CD4-positive, alpha-beta T cell treated with Interleukin-2 at 100 ng/mL for 4 hours (primary cell): ENCODE measurements around the gene DAZAP1.

ENCODE experiments used
- DNase-seq: peaks from one replicate; pipeline ENCODE4 v3.0.0-alpha.2; 2020; ENCODE audit warnings: low spot score

DAZAP1 gene

DNA sequence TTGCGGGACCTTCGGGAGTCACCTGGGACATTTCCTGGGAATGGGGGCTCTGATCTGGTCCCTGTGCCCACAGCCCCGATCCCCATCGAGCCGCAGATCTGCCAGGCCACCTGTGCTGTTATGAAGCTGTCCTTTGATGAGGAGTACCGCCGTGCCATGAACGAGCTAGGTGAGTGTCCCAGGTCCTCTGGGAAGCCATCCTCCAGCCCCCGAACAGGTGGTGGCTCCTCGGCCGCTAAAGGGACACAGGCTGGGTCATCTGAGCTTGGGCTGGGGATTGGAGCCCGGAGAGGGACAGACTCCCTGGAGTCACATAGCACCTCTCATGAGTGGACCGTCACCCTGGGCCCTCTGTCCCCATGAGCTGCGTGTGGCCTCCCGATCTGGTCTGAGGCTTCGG is 50.5 kb downstream of the DAZAP1 start:
- no peak for DNase-seq

DNA sequence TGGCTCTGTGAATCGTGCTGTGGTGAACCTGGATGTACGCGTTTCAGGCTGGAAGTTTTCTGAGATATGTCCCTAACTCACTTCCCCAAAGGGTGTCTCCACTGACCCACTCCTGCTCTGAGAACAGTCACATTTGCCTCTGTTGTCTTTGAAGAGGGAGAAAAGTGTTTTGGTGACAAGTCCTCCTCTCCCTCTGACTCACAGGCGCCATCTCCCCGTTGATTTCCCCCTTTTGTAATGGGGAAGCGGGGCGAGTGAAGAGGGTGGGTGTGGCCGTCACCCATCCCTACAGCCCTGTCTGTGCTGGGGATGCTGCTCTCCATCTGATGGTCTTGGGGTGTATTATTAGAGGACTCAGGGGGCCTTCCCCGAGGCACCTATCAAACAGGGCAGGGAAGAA is 52.1 kb downstream of the DAZAP1 start:
- no peak for DNase-seq

DNA sequence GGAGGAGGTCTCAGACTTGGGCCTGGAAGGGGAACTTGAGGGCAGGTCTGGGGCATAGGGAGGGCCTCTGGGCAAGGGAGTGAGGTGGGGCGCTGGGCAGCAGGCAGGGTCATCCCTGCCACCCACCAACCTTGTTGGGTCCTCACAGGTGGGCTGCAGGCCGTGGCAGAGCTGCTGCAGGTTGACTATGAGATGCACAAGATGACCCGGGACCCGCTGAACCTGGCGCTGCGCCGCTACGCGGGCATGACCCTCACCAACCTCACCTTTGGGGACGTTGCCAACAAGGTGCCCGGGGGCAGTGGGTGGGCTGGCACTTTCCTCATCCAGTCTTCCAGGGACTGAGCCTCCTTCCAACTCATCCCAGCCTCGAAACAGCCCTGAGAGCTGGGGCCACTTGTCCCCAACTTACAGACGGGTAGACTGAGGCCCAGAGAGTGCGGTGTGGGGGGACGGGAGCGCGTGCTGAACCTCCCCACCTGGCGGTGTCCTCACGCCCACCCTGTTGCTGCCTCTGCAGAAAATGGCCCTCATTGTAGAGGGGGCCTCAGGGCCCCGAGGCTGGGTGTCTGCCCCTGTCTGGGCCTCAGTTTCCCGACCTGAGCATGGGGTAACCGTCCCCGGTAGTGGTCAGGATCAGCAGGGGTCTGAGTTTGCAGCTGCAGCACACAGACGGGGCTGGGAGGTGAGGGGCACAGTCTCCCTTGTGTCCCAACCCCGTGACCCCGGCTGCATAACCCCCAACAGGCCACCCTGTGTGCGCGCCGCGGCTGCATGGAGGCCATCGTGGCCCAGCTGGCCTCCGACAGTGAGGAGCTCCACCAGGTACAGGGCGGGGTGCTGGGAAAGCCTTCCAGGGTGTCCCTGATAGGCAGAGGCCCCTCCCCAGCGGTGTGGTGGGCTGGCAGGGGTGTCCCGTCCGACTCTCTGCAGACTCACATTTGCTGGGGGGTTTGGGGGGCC is 52.9 kb downstream of the DAZAP1 start:
- no peak for DNase-seq

DNA sequence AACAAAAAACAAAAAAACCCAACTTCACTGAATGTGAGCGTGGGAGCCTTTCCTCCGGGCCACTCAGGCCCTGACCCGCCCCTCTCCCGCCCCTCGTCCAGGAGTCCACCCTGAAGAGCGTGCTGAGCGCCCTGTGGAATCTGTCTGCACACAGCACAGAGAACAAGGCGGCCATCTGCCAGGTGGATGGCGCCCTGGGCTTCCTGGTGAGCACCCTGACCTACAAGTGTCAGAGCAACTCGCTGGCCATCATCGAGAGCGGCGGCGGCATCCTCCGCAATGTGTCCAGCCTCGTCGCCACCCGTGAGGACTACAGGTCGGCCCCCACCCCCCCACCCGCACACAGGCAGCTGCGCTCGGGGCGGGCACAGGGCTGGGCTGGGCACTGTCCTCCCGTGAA is 54.5 kb downstream of the DAZAP1 start:
- DNase-seq, result no peak

DNA sequence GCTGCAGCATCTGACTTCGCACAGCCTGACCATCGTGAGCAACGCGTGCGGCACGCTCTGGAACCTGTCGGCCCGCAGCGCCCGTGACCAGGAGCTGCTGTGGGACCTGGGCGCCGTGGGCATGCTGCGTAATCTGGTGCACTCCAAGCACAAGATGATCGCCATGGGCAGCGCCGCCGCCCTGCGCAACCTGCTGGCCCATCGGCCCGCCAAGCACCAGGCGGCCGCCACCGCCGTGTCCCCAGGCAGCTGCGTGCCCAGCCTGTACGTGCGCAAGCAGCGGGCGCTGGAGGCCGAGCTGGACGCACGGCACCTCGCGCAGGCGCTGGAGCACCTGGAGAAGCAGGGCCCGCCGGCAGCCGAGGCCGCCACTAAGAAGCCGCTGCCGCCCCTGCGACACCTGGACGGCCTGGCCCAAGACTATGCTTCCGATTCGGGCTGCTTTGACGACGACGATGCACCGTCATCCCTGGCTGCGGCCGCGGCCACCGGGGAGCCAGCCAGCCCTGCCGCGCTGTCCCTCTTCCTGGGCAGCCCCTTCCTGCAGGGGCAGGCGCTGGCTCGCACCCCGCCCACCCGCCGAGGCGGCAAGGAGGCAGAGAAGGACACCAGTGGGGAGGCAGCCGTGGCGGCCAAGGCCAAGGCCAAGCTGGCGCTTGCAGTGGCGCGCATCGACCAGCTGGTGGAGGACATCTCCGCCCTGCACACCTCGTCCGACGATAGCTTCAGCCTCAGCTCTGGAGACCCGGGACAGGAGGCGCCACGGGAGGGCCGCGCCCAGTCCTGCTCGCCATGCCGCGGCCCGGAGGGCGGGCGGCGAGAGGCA is 58.0 kb downstream of the DAZAP1 start:
- DNase-seq, result no peak

DNA sequence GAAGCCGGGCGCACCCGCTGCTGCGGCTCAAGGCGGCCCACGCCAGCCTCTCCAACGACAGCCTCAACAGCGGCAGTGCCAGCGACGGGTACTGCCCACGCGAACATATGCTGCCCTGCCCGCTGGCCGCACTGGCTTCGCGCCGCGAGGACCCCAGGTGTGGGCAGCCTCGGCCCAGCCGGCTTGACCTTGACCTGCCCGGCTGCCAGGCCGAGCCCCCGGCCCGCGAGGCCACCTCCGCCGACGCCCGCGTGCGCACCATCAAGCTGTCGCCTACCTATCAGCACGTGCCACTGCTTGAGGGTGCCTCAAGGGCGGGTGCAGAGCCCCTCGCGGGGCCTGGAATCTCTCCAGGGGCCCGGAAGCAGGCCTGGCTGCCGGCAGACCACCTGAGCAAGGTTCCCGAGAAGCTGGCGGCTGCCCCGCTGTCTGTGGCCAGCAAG is 58.7 kb downstream of the DAZAP1 start:
- no peak for DNase-seq

DNA sequence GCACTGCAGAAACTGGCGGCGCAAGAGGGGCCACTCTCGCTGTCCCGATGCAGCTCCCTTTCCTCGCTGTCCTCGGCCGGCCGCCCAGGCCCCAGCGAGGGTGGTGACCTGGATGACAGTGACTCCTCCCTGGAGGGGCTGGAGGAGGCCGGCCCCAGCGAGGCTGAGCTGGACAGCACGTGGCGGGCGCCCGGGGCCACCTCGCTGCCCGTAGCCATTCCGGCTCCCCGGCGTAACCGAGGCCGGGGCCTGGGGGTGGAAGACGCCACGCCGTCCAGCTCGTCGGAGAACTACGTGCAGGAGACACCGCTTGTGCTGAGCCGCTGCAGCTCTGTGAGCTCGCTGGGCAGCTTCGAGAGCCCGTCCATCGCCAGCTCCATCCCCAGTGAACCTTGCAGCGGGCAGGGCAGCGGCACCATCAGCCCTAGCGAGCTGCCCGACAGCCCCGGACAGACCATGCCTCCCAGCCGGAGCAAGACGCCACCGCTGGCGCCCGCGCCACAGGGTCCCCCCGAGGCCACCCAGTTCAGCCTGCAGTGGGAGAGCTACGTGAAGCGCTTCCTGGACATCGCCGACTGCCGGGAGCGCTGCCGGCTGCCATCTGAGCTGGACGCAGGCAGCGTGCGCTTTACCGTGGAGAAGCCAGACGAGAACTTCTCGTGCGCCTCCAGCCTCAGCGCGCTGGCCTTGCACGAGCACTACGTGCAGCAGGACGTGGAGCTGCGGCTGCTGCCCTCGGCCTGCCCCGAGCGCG is 59.3 kb downstream of the DAZAP1 start:
- no peak for DNase-seq

DNA sequence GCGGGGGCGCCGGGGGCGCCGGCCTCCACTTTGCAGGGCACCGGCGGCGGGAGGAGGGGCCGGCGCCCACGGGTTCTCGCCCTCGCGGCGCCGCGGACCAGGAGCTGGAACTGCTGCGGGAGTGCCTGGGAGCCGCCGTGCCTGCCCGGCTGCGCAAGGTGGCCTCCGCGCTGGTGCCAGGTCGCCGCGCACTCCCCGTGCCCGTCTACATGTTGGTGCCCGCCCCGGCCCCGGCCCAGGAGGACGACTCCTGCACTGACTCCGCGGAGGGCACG is 59.8 kb downstream of the DAZAP1 start:
- DNase-seq, result no peak

DNA sequence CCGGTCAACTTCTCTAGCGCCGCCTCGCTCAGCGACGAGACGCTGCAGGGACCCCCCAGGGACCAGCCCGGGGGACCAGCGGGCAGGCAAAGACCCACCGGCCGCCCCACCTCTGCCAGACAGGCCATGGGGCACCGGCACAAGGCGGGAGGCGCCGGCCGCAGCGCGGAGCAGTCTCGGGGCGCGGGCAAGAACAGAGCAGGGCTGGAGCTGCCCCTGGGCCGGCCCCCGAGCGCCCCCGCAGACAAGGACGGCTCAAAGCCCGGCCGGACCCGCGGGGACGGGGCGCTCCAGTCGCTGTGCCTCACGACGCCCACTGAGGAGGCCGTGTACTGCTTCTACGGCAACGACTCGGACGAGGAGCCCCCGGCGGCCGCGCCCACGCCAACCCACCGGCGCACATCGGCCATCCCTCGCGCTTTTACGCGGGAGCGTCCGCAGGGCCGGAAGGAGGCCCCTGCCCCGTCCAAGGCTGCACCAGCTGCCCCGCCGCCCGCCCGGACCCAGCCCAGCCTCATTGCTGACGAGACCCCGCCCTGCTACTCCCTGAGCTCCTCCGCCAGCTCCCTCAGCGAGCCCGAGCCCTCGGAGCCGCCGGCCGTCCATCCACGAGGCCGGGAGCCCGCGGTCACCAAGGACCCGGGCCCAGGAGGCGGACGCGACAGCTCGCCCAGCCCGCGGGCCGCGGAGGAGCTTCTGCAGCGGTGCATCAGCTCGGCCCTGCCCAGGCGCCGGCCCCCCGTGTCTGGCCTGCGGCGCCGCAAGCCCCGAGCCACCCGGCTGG is 60.3 kb downstream of the DAZAP1 start:
- no peak for DNase-seq

DNA sequence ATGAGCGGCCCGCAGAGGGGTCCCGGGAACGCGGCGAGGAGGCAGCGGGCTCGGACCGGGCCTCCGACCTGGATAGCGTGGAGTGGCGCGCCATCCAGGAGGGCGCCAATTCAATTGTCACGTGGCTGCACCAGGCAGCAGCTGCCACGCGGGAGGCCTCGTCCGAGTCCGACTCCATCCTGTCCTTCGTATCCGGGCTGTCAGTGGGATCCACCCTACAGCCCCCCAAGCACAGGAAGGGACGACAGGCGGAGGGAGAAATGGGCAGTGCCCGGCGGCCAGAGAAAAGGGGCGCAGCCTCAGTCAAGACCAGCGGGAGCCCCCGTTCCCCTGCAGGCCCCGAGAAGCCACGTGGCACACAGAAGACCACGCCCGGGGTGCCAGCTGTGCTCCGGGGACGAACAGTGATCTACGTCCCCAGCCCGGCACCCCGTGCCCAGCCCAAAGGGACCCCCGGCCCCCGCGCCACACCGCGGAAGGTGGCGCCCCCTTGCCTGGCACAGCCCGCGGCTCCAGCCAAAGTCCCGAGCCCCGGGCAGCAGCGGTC is 61.0 kb downstream of the DAZAP1 start:
- no peak for DNase-seq

DNA sequence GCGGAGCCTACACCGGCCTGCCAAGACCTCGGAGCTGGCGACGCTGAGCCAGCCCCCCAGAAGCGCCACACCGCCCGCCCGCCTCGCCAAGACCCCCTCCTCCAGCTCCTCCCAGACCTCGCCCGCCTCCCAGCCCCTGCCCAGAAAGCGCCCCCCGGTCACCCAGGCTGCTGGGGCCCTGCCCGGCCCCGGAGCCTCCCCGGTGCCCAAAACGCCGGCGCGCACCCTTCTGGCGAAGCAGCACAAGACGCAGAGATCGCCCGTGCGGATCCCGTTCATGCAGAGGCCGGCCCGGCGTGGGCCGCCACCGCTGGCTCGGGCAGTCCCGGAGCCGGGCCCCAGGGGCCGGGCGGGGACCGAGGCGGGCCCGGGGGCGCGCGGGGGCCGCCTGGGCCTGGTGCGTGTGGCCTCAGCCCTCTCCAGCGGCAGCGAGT is 61.5 kb downstream of the DAZAP1 start:
- DNase-seq, result no peak

DNA sequence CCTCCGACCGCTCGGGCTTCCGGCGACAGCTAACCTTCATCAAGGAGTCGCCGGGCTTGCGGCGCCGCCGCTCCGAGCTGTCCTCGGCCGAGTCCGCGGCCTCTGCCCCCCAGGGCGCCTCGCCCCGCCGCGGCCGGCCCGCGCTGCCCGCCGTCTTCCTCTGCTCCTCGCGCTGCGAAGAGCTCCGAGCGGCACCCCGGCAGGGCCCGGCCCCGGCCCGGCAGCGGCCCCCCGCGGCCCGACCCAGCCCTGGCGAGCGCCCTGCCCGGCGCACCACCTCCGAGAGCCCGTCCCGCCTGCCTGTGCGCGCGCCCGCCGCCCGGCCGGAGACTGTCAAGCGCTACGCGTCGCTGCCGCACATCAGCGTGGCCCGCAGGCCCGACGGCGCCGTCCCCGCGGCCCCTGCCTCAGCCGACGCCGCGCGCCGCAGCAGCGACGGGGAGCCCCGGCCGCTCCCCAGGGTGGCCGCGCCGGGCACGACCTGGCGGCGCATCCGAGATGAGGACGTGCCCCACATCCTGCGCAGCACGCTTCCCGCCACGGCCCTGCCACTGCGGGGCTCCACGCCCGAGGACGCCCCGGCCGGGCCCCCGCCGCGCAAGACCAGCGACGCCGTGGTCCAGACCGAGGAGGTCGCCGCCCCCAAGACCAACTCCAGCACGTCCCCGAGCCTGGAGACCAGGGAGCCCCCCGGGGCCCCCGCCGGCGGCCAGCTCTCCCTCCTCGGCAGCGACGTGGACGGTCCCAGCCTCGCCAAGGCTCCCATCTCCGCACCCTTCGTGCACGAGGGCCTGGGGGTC is 62.1 kb downstream of the DAZAP1 start:
- DNase-seq, result no peak

DNA sequence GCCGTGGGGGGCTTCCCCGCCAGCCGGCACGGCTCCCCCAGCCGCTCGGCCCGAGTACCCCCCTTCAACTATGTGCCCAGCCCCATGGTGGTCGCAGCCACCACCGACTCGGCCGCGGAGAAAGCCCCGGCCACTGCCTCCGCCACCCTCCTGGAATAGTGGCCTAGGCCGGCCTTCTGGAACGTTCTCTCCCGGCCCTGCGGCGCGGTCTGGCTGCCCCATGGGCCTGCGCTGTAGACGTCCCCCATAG is 62.6 kb downstream of the DAZAP1 start:
- no peak for DNase-seq

DNA sequence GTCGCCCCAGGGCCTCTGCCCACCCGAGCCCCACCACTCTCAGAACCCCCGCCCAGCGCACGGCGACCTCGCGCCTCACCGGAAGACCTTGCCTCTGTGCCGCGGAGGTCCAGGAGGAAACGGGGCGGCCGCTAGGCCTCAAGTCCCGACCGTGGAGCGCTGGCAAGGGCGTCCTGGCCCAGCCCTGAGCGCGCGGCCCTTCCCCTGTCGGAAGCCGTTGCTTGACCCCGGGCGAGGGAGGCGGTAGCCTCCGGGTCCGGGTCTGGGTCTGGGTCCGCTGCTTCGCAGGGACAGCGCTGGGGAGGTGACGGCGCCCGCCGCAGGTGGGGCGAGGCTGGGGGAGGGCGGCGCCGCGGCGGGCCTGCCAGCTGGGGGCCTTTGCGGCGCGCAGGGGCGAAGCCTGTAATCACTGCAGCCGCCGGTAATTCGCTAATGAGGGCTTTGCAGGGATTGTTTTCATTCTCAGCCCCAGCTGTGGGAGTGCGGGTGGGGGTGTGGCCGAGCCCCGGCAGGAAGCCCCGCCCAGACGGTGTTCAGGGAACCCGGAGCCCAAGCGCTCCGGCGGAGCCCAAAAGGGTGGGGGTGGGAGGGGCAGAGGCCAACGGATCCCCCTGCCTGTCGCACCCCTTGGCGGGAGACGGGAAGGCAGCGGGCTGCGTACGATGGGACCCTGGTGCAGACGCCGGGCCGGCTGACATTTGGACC is 63.1 kb downstream of the DAZAP1 start:
- peak; percentile 74 for DNase-seq

DNA sequence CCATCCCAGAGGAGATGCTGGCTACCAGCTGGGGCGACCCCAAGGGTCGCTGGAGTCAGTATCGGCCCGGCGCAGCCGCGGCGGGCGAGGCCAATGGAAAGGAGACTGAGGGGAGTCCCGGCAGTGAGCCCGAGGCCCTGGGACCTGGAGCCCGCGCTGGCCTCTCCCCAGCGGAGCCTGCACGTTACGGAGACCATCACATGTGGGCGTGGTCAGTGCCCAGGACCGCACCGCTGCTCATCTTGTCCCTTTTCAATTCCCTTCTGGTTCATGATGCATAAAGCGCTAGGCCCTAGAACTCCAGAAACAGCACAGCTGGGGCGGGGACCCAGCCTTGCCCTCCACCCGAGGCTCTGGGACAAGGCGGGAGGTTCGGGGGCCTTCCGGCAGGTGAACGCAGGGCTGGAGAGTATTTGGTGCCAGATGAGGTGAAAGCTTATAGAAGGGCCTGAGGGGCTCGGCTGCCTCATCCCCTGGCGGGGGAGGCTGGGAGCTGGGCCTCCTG is 63.7 kb downstream of the DAZAP1 start:
- no peak for DNase-seq

DNA sequence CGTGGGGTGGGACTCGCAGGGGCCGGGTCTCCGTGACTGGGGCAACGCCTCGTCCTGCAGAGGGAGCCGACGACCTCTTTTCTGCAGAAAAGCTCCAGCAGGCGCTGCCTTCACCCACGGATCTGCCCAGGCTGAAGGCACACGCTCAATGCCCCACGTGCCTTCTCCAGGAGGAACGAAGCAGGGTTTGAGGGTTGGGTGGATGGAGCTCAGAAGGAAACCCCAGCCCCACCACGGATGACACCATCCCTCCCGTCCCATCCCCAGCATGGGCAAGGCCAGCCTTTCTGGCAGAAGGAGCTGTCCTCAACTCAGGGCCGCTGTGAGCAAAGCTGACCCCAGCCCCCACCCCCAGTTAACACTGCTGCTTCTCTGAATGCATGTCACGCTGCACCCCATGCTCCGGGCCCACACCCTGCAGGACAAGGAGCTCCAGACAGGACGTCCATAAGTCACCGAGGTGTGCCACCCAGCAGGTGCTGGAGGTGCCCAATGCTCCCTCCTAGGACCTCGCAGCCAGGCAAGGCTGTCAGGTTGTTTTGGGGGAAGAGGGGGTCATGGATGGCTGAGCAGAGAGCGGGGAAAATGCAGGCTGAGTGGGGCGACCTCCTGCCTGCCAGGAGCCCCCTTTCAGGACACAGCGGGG is 64.3 kb downstream of the DAZAP1 start:
- no peak for DNase-seq

DNA sequence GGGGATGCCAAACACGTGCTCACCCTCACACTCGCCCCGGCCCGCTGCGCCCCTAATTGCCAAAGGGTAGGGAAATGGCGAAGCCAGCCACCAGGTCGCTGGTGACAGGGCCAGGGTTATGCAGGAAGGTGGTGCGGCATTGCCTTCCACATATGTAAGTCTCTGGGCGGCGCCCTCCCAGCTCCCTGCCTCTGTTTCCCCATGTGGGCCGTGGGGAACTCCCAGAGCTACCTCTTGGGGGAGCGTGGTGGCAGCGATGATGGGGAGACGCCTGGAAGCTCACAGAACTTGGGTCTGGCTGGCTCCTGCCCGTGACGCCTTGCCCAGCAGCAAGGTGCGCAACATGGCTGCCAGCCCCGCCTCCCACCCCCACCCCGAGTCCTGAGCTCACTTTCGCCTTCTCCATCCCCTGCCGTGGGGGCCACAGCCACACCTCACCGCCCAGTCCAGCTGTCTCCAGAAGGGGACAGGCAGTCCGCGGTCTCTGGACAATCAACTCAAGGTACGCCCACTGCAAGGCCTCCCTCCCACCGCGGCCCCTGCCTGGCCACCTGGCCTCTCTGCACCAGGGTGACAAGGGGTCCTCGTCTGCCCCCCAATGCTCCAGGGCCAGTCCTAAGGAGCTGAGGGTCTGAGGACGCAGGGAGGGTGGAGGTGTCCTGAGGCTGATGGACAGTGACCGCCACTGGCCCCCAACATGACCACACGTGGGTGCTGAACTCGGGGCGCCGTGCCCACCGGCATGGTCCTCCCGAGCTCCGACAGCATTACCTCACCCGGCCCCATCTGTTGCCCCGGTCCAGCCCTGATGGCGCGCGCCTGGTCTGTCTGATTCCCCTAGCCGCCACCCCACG is 65.1 kb downstream of the DAZAP1 start:
- no peak for DNase-seq

DNA sequence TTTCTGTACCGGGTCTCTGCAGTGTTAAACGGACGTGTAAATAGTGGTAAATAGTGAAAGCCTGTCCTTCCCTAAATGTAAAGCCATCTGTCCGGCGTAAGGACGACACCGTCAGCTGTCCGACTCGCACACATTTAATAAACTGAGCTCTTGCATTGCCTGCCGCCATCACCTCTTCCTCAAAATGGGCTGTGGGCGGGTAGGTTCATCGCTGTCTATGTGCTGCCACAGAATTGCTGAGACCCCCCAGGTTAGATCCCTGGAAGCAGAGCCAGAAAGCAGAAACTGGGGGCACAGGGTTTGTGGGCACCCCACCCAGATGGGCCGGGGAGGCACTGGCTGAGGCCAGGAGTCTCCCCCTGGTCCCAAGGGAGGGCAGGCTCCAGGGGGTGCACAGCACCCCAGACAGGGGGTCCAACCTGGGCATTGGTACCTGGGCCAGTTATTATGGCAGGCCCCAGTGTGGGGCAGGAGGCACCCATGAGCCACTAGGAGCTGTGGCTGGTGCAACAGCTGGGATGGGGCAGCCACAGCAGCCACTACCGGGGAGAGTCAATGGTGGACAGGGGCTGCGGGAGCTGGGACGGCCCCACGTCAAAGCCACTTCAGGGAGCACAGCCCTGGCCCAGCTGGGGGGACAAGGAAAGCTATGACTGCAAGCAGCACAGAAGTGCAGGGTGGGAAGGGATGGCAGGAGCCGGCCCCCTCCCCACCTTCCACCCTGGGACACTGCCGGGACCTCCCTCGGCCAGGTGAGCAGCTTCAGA is 65.9 kb downstream of the DAZAP1 start:
- no peak for DNase-seq
